ENCODE data around the gene RFTN1. TPM values are rescaled to one million over a fixed set of nuclear protein-coding genes. Genes with fewer than 3 reads are reported as not detected.

Gene RFTN1
- total RNA-seq, 2 experiments from 2014 or later = 81.8 to 152 TPM

- H3K4me1 ChIP-seq (ENCODE audit: insufficient read depth, low read length, poor library complexity, severe bottlenecking) = peaks cover 51% of the 10 kb centered on the region
- no peak overlapping the region for H2AFZ ChIP-seq (ENCODE audit: low read length)
- intact Hi-C loops (cut with micrococcal nuclease; ENCODE audit: unreplicated experiment) = no loop called here
- peaks cover 99% of the 10 kb centered on the region for H3K79me2 ChIP-seq (ENCODE audit: insufficient read depth, low read depth, low read length)
- no peak for TF ChIP-seq CTCF (conservative IDR thresholded peaks at IDR 0.05; ENCODE audit: low read length)
- TF ChIP-seq EZH2phosphoT487 (IDR thresholded peaks at IDR 0.05; ENCODE audit: borderline replicate concordance, low read depth, low read length) = no peak
- H3K4me3 ChIP-seq (ENCODE audit: low read depth, low read length, poor library complexity, severe bottlenecking) = no peak overlapping the region
- H3K27ac ChIP-seq (ENCODE audit: low read depth, low read length, poor library complexity, severe bottlenecking) = no peak overlapping the region
- H3K9me3 ChIP-seq (ENCODE audit: low read length) = no peaks in the 10 kb centered on the region; the same call in 1 of the 2 replicates
- CTCF ChIA-PET (ENCODE audit: unreplicated experiment) = no interaction called here
- no peak for DNase-seq (ENCODE audit: low spot score)
- H3K9me2 ChIP-seq (ENCODE audit: insufficient read depth, low read length) = no peaks in the 10 kb centered on the region
- H3K4me2 ChIP-seq (ENCODE audit: low read length) = no peak overlapping the region
- H3K36me3 ChIP-seq (ENCODE audit: insufficient read depth, low read length) = peaks cover 95% of the 10 kb centered on the region
- POLR2A ChIA-PET = no interaction called here
- BruUV-seq (replicated peaks) = no TSS peak
- H4K20me1 ChIP-seq (ENCODE audit: insufficient read depth, low read length) = no peaks in the 10 kb centered on the region
These were observed 57.5 kb downstream of the RFTN1 start for GRCh38 chr3:16455966-16456365.

GRCh38 chr3:16455001-16455400 is 58.5 kb downstream of the RFTN1 start:
- Histone ChIP-seq H3K36me3 (ENCODE audit: insufficient read depth, low read length) (peaks cover 95% of the 10 kb centered on the region), H3K4me2 (ENCODE audit: low read length) (no peak overlapping the region), H3K79me2 (ENCODE audit: insufficient read depth, low read depth, low read length) (peaks cover 99% of the 10 kb centered on the region), H3K4me3 (ENCODE audit: low read depth, low read length, poor library complexity, severe bottlenecking) (no peak overlapping the region), H4K20me1 (ENCODE audit: insufficient read depth, low read length) (no peaks in the 10 kb centered on the region), H3K9me3 (ENCODE audit: low read length) (no peaks in the 10 kb centered on the region; the same call in 1 of the 2 replicates), H3K27ac (ENCODE audit: low read depth, low read length, poor library complexity, severe bottlenecking) (no peak overlapping the region), H2AFZ (ENCODE audit: low read length) (no peak overlapping the region), H3K9me2 (ENCODE audit: insufficient read depth, low read length) (no peaks in the 10 kb centered on the region), H3K4me1 (ENCODE audit: insufficient read depth, low read length, poor library complexity, severe bottlenecking) (peaks cover 61% of the 10 kb centered on the region)
- POLR2A ChIA-PET = interaction anchor here (7.1 kb wide), 1 partner anchor 26 kb away, joined by 58 read pairs; no protein-coding TSS in a partner anchor
- intact Hi-C loops (cut with micrococcal nuclease; ENCODE audit: unreplicated experiment) = no loop called here
- BruUV-seq (replicated peaks) = no TSS peak
- no peak for DNase-seq (ENCODE audit: low spot score)
- CTCF ChIA-PET (ENCODE audit: unreplicated experiment) = no interaction called here
- TF ChIP-seq CTCF (conservative IDR thresholded peaks at IDR 0.05; ENCODE audit: low read length) = no peak
- TF ChIP-seq EZH2phosphoT487 (IDR thresholded peaks at IDR 0.05; ENCODE audit: borderline replicate concordance, low read depth, low read length) = no peak

- Histone ChIP-seq H3K79me2 (ENCODE audit: insufficient read depth, low read depth, low read length) (peaks cover 99% of the 10 kb centered on the region), H3K4me2 (ENCODE audit: low read length) (peak overlapping the region; percentile 85), H3K9me2 (ENCODE audit: insufficient read depth, low read length) (no peaks in the 10 kb centered on the region), H4K20me1 (ENCODE audit: insufficient read depth, low read length) (no peaks in the 10 kb centered on the region), H3K36me3 (ENCODE audit: insufficient read depth, low read length) (peaks cover 77% of the 10 kb centered on the region), H3K4me1 (ENCODE audit: insufficient read depth, low read length, poor library complexity, severe bottlenecking) (peaks cover 85% of the 10 kb centered on the region), H2AFZ (ENCODE audit: low read length) (no peak overlapping the region), H3K4me3 (ENCODE audit: low read depth, low read length, poor library complexity, severe bottlenecking) (no peak overlapping the region), H3K9me3 (ENCODE audit: low read length) (no peaks in the 10 kb centered on the region), H3K27ac (ENCODE audit: low read depth, low read length, poor library complexity, severe bottlenecking) (peak overlapping the region; percentile 93)
- intact Hi-C loops (cut with micrococcal nuclease; ENCODE audit: unreplicated experiment) = no loop called here
- CTCF ChIA-PET (ENCODE audit: unreplicated experiment) = interaction anchor here (0.8 to 1.7 kb wide), 2 partner anchors 9 to 30 kb away, joined by 3 to 9 read pairs; no protein-coding TSS in a partner anchor
- no peak for TF ChIP-seq EZH2phosphoT487 (IDR thresholded peaks at IDR 0.05; ENCODE audit: borderline replicate concordance, low read depth, low read length)
- TF ChIP-seq CTCF (conservative IDR thresholded peaks at IDR 0.05; ENCODE audit: low read length) = no peak
- no peak for DNase-seq (ENCODE audit: low spot score)
- POLR2A ChIA-PET = interaction anchor here (0.6 to 7.1 kb wide), 17 partner anchors 9 to 799 kb away, joined by 3 to 58 read pairs (median 4); no protein-coding TSS in a partner anchor
- BruUV-seq (replicated peaks) = no TSS peak
These were observed 61.2 kb downstream of the RFTN1 start for GRCh38 chr3:16452261-16452660.

Data from OCI-LY7 (cell line).